Measurements from ENCODE around the gene SH3PXD2A. TPM values are rescaled to one million over a fixed set of nuclear protein-coding genes. Genes with fewer than 3 reads are reported as not detected.
"Not testable (repeated sequence)": the region's sequence is repeated elsewhere in the genome, so short reads cannot be mapped to it uniquely, and the experiment has no call there.

SH3PXD2A gene
- total and polyA plus RNA-seq, 10 donors = 2.6 to 50.0 (median 35.2) TPM

DNA sequence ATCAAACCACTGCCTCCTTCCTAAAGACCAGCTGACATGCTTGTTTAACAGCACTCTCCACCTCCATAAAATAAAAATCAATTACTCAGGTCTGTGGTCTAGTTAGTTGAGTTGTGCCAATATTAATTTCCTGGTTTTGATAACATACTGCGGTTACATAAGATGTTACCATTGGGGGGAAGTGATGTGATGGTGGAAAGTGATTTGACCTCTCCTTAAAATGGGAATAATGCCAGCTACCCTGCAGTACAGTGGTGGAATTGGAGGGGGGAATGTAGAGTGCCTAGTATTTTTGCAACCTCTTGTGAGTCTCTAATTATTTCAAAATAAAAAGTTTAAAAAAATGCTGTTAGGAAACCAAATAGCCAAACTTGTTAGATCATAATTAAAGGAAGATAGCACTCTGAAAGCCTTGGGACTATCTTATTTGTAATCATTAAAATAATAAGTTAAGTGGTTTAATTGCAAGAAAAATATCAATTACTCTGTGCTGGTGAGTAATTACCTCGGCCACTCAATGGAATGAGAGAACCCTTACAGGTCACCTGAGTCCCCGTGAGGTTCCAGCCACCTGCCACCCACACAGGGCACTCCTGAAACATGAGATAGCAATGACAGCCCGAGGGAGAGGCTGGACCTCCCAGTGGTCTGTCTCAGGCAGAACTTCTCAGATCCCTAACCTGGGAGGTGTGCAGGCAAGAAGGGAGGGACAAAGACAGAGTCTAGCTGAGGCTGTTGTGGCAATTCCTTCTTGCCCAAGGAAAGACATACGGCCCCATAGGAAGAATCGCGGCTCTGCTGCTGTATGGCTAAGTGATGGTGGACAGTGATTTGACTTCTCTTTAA lies 94.1 kb downstream of the SH3PXD2A start:
- WGBS, 5 donors = 68 to 75% (median 73%) methylated on average over 7 of the region's 7 CpGs
- TF ChIP-seq POLR2AphosphoS5 (IDR thresholded peaks at IDR 0.05) (no peak), POLR2A (IDR thresholded peaks at IDR 0.05) (no peak)
- TF ChIP-seq, protein P1, sequence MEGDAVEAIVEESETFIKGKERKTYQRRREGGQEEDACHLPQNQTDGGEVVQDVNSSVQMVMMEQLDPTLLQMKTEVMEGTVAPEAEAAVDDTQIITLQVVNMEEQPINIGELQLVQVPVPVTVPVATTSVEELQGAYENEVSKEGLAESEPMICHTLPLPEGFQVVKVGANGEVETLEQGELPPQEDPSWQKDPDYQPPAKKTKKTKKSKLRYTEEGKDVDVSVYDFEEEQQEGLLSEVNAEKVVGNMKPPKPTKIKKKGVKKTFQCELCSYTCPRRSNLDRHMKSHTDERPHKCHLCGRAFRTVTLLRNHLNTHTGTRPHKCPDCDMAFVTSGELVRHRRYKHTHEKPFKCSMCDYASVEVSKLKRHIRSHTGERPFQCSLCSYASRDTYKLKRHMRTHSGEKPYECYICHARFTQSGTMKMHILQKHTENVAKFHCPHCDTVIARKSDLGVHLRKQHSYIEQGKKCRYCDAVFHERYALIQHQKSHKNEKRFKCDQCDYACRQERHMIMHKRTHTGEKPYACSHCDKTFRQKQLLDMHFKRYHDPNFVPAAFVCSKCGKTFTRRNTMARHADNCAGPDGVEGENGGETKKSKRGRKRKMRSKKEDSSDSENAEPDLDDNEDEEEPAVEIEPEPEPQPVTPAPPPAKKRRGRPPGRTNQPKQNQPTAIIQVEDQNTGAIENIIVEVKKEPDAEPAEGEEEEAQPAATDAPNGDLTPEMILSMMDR (IDR thresholded peaks at IDR 0.05 in 8 of 11, conservative IDR thresholded peaks at IDR 0.05 in 3 of 11) = peak in 6 of 11 experiments; percentile 21 to 57 (median 34)
- Histone ChIP-seq H3K4me3 (no peak overlapping the region), H3K36me3 (no peaks in the 10 kb centered on the region), H3K27ac (peak overlapping the region in 5 of 8 donors; percentile 19 to 30 (median 20)), H3K9me3 (no peaks in the 10 kb centered on the region), H3K4me1 (peaks cover 54 to 99% (median 82%) of the 10 kb centered on the region in 6 donors), H3K27me3 (replicated peaks in 1 of 7) (no peaks in the 10 kb centered on the region)
- intact Hi-C loops (cut with DNase I; ENCODE audit: low total_unique reads) = no loop called here
- DNase-seq = no peak

DNA sequence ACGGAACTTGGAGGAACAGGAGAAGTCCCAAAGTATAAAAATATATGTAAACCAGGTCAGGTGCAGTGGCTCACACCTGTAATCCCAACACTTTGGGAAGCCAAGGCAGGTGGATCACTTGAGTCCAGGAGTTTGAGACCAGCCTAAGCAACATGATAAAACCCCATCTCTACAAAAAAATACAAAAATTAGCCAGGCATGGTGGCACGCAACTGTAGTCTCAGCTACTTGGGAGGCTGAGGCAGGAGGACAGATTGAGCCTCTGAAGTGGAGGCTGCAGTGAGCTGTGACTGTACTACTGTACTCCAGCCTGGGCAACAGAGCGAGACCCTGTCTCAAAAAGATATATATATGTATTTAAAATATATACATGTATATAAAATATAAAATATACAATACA lies 95.1 kb downstream of the SH3PXD2A start:
- H3K4me3 ChIP-seq; intact Hi-C loops (cut with DNase I; ENCODE audit: low total_unique reads); H3K36me3 ChIP-seq; H3K9me3 ChIP-seq; H3K27me3 ChIP-seq (replicated peaks in 1 of 7); DNase-seq: not testable (repeated sequence)
- H3K4me1 ChIP-seq = peaks cover 43 to 92% (median 73%) of the 10 kb centered on the region in 6 donors
- peak overlapping the region in 4 of 8 donors; percentile 67 to 75 (median 73) for H3K27ac ChIP-seq
- 90 to 99% (median 96%) methylated on average over 3 of the region's 3 CpGs for WGBS, 5 donors

- no peaks in the 10 kb centered on the region for H3K27me3 ChIP-seq (replicated peaks in 1 of 7)
- intact Hi-C loops (cut with DNase I; ENCODE audit: low total_unique reads) = no loop called here
- no peaks in the 10 kb centered on the region for H3K36me3 ChIP-seq
- no peak for DNase-seq
- peaks cover 33 to 82% (median 66%) of the 10 kb centered on the region in 6 donors for H3K4me1 ChIP-seq
- WGBS, 5 donors = 14 to 30% (median 17%) methylated on average over 10 of the region's 10 CpGs
- no peaks in the 10 kb centered on the region for H3K9me3 ChIP-seq
- peak overlapping the region in 5 of 8 donors; percentile 52 to 75 (median 73) for H3K27ac ChIP-seq
- H3K4me3 ChIP-seq = no peak overlapping the region
- TF ChIP-seq POLR2AphosphoS5 (IDR thresholded peaks at IDR 0.05) (peak in 1 of 3 donors; percentile 39), POLR2A (IDR thresholded peaks at IDR 0.05) (no peak)
Measured at GRCh38 chr10:103759100-103759781, 96.1 kb downstream of the SH3PXD2A start.

DNA sequence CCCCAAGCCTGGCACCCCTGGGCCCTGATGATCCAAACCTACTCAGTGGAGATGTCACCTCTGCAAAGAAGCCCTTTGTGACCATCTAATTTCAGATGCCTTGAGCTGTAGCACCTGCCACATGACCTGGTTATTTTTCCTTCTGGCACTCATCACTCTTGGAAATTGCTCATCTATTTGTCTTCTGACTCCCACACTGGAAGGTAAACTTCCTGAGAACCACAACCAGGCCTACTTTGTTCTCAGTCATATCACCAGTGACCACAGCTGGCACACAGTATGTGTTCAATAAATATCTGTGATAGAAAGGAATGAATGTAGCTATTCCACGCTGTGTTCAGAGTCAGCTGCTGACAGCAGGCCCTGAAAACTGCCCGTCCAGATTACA lies 97.1 kb downstream of the SH3PXD2A start:
- 61 to 89% (median 71%) methylated on average over 2 of the region's 2 CpGs for whole genome bisulfite sequencing, 5 donors
- peaks cover 26 to 72% (median 58%) of the 10 kb centered on the region in 6 donors for H3K4me1 ChIP-seq
- intact Hi-C loops (cut with DNase I; ENCODE audit: low total_unique reads) = no loop called here

More for the DNA sequence above, 97.1 kb downstream of the SH3PXD2A start:
- peak overlapping the region in 6 of 8 donors; percentile 8 to 75 (median 70) for H3K27ac ChIP-seq
- TF ChIP-seq POLR2AphosphoS5 (IDR thresholded peaks at IDR 0.05) (no peak), POLR2A (IDR thresholded peaks at IDR 0.05) (no peak)
- TF ChIP-seq, protein P1 (IDR thresholded peaks at IDR 0.05 in 8 of 11, conservative IDR thresholded peaks at IDR 0.05 in 3 of 11) = no peak
- H3K9me3 ChIP-seq = no peaks in the 10 kb centered on the region
- no peak for DNase-seq
- no peaks in the 10 kb centered on the region for H3K27me3 ChIP-seq (replicated peaks in 1 of 7)
- no peak overlapping the region for H3K4me3 ChIP-seq
- H3K36me3 ChIP-seq = no peaks in the 10 kb centered on the region
